GM04503 (cell line): ENCODE data around the gene PLEKHB2.
"Not testable (repeated sequence)": the region's sequence is repeated elsewhere in the genome, so short reads cannot be mapped to it uniquely, and the experiment has no call there.

Experiments used
- DNase-seq: peaks from one replicate; pipeline ENCODE4 v3.0.0-alpha.2; 2012; ENCODE audit warnings: low read depth

Gene PLEKHB2

GRCh38 chr2:131143803-131144202, 38.7 kb downstream of the PLEKHB2 start:
- no peak for DNase-seq

- DNase-seq, result no peak
These were observed 39.9 kb downstream of the PLEKHB2 start for GRCh38 chr2:131145040-131145439.

GRCh38 chr2:131146231-131146630, 41.1 kb downstream of the PLEKHB2 start:
- no peak for DNase-seq

- DNase-seq, result no peak
These were observed 41.6 kb downstream of the PLEKHB2 start for GRCh38 chr2:131146749-131147148.

- no peak for DNase-seq
These were observed 43.3 kb downstream of the PLEKHB2 start for GRCh38 chr2:131148426-131148825.

GRCh38 chr2:131150109-131150508, 45.0 kb downstream of the PLEKHB2 start:
- not testable (repeated sequence) for DNase-seq

GRCh38 chr2:131151398-131151797, 46.3 kb downstream of the PLEKHB2 start:
- DNase-seq, result no peak

GRCh38 chr2:131152074-131152473, 46.9 kb downstream of the PLEKHB2 start:
- no peak for DNase-seq

GRCh38 chr2:131153529-131153928, 48.4 kb downstream of the PLEKHB2 start:
- no peak for DNase-seq

- DNase-seq, result peak; percentile 3
These were observed 49.0 kb downstream of the PLEKHB2 start for GRCh38 chr2:131154071-131154531.

- no peak for DNase-seq
These were observed 49.5 kb downstream of the PLEKHB2 start for GRCh38 chr2:131154647-131155046.

GRCh38 chr2:131155208-131155855, 50.2 kb downstream of the PLEKHB2 start:
- DNase-seq, result no peak

- DNase-seq, result no peak
These were observed 51.5 kb downstream of the PLEKHB2 start for GRCh38 chr2:131156452-131157149.

- not testable (repeated sequence) for DNase-seq
These were observed 60.4 kb downstream of the PLEKHB2 start for GRCh38 chr2:131165562-131165961.

GRCh38 chr2:131168538-131168937, 63.4 kb downstream of the PLEKHB2 start:
- DNase-seq, result no peak

GRCh38 chr2:131178050-131178449, 72.9 kb downstream of the PLEKHB2 start:
- not testable (repeated sequence) for DNase-seq

- not testable (repeated sequence) for DNase-seq
These were observed 73.7 kb downstream of the PLEKHB2 start for GRCh38 chr2:131178721-131179418.

GRCh38 chr2:131181451-131181850, 76.3 kb downstream of the PLEKHB2 start:
- peak; percentile 2 for DNase-seq

GRCh38 chr2:131193421-131193820, 88.3 kb downstream of the PLEKHB2 start:
- not testable (repeated sequence) for DNase-seq

GRCh38 chr2:131196186-131196585, 91.0 kb downstream of the PLEKHB2 start:
- not testable (repeated sequence) for DNase-seq
